Measurements from ENCODE around the gene AMIGO3. TPM values are rescaled to one million over a fixed set of nuclear protein-coding genes. Genes with fewer than 3 reads are reported as not detected.

AMIGO3 gene
- total and polyA plus RNA-seq, 2 of the 8 experiments (the other 6 are each of a cell fraction or from before 2014, with no cell fraction given) = 1.6 to 8.8 TPM

DNA sequence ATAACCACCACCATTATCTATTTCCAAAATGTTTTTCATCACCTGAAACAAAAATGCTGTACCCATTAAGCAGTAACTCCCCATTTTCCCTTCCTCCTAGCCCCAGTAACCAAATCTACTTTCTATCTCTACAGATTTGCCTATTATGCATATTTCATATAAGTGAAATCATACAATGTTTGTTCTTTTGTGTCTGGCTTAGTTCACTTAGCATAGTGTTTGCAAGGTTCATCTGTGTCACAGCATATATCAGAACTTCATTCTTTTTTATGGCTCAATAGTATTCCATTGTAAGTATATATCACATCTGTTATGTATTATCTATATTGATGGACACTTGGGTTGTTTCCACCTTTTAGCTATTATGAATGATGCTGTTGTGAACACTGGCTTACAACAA is 20.9 kb upstream of the AMIGO3 start:
- no peak overlapping the region for H2AK5ac ChIP-seq (ENCODE audit: low read depth, low read length)
- no peak overlapping the region for H3K27ac ChIP-seq (ENCODE audit: low read depth, low read length)
- peaks cover 0 to 10% of the 10 kb centered on the region in 2 experiments; a peak in 1 of 4 replicates for H3K79me2 ChIP-seq (ENCODE audit: control insufficient read depth in 1 of 2, insufficient read depth in 2 of 2, low read length in 2 of 2)
- H3K4ac ChIP-seq (replicated peaks; ENCODE audit: insufficient read length, low read depth, low read length) = no peak overlapping the region
- H3K9me3 ChIP-seq (ENCODE audit: insufficient read depth in 2 of 2, low read depth in 1 of 2, low read length in 1 of 2) = no peaks in the 10 kb centered on the region
- ChIA-PET CTCF (ENCODE audit: partially characterized antibody) (no interaction called here), POLR2A (ENCODE audit: partially characterized antibody) (interaction anchor here (0.6 kb wide), 1 partner anchor 543 kb away, joined by 3 read pairs; no protein-coding TSS in a partner anchor)
- H3K9ac ChIP-seq (replicated peaks in 1 of 4; ENCODE audit: extremely low read depth in 1 of 4, low read depth in 3 of 4, low read length in 3 of 4) = no peak overlapping the region
- H4K91ac ChIP-seq (replicated peaks; ENCODE audit: insufficient read length, low read length) = no peak overlapping the region
- H3K23me2 ChIP-seq (ENCODE audit: low read depth, low read length) = no peaks in the 10 kb centered on the region; the same call in 1 of the 2 replicates
- H2BK12ac ChIP-seq (ENCODE audit: low read depth, low read length) = no peak overlapping the region
- H3K4me2 ChIP-seq (ENCODE audit: insufficient read depth in 1 of 2, low read depth in 2 of 2, low read length in 2 of 2) = no peak overlapping the region
- FAIRE-seq (no peak), DNase-seq (ENCODE audit: low read depth in 1 of 2, low spot score in 2 of 2) (no peak)
- H3K14ac ChIP-seq (ENCODE audit: insufficient read length) = no peak overlapping the region
- peaks cover 0 to 26% (median 13%) of the 10 kb centered on the region in 4 experiments; a peak in 5 of 8 replicates for H3K36me3 ChIP-seq (ENCODE audit: control insufficient read depth in 2 of 4, insufficient read depth in 4 of 4, low read length in 3 of 4)
- H3K56ac ChIP-seq (replicated peaks; ENCODE audit: insufficient read length, low read depth, low read length) = no peak overlapping the region
- peaks cover 2% of the 10 kb centered on the region; the same call in 1 of the 2 replicates for H3K79me1 ChIP-seq (ENCODE audit: low read depth, low read length)
- no peak overlapping the region for H3K4me3 ChIP-seq (ENCODE audit: extremely low read depth in 1 of 4, insufficient read depth in 2 of 4, low read depth in 3 of 4, low read length in 4 of 4)
- H4K20me1 ChIP-seq (replicated peaks in 1 of 2; ENCODE audit: control insufficient read depth in 1 of 2, insufficient read depth in 2 of 2, low read length in 2 of 2) = peaks cover 2 to 5% of the 10 kb centered on the region in 2 experiments
- no peak overlapping the region for H2BK20ac ChIP-seq (ENCODE audit: low read length)
- H3K18ac ChIP-seq (ENCODE audit: extremely low read depth, low read length) = no peak overlapping the region
- no peak overlapping the region for H3K23ac ChIP-seq (ENCODE audit: insufficient read length)
- H2BK5ac ChIP-seq (ENCODE audit: low read depth, low read length) = no peak overlapping the region
- no peaks in the 10 kb centered on the region for H3K27me3 ChIP-seq (replicated peaks in 1 of 4; ENCODE audit: control insufficient read depth in 3 of 4, extremely low read depth in 1 of 4, insufficient read depth in 3 of 4, low read length in 3 of 4)
- H2BK120ac ChIP-seq (replicated peaks; ENCODE audit: low read depth, low read length) = no peak overlapping the region
- no peak overlapping the region for H2BK15ac ChIP-seq (ENCODE audit: low read length)
- H4K5ac ChIP-seq (ENCODE audit: insufficient read length, low read depth, low read length) = no peak overlapping the region
- no peak overlapping the region for H2AFZ ChIP-seq (ENCODE audit: low read length)
- no peak overlapping the region for H4K8ac ChIP-seq (ENCODE audit: extremely low read depth, insufficient read depth, low read length)
- H3K4me1 ChIP-seq (replicated peaks in 1 of 4; ENCODE audit: control insufficient read depth in 3 of 4, insufficient read depth in 4 of 4, low read length in 3 of 4) = no peaks in the 10 kb centered on the region
- TF ChIP-seq TAF1 (IDR thresholded peaks at IDR 0.05; ENCODE audit: low read depth, low read length) (no peak), FOSL1 (IDR thresholded peaks at IDR 0.05; ENCODE audit: insufficient read depth, low read depth, low read length) (no peak), ASH2L (IDR thresholded peaks at IDR 0.05; ENCODE audit: low read length) (no peak), NRF1 (IDR thresholded peaks at IDR 0.05; ENCODE audit: low read depth, low read length) (no peak), SIX5 (IDR thresholded peaks at IDR 0.05; ENCODE audit: low read depth, low read length) (no peak), RNF2 (IDR thresholded peaks at IDR 0.05; ENCODE audit: borderline replicate concordance, low read depth, low read length, missing control alignments, poor library complexity, severe bottlenecking) (no peak), BRCA1 (IDR thresholded peaks at IDR 0.05; ENCODE audit: low read depth, low read length) (no peak), POLR2AphosphoS5 (IDR thresholded peaks at IDR 0.05; ENCODE audit: low read depth, low read length) (no peak)
- TF ChIP-seq, protein P1, sequence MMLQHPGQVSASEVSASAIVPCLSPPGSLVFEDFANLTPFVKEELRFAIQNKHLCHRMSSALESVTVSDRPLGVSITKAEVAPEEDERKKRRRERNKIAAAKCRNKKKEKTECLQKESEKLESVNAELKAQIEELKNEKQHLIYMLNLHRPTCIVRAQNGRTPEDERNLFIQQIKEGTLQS (IDR thresholded peaks at IDR 0.05; ENCODE audit: insufficient read depth, low read depth, low read length) = no peak
